Transverse colon (tissue), 3 donors: ENCODE results near the gene ITPR2.

Experiments used
- CTCF ChIP-seq, 5 experiments: fragments of 200-600 bp in 3 of 5; fragments of 450-650 bp in 2 of 5; sonication (generic) in 3 of 5; IDR thresholded peaks; 1 replicate in 2 of 5; 2 replicates in 3 of 5; pipeline ENCODE4 v1.5.1; 2016 to 2017; ENCODE audit warnings: antibody characterized with exemption in 5 of 5, inconsistent platforms in 3 of 5, mild to moderate bottlenecking in 2 of 5, moderate library complexity in 1 of 5
- EP300 ChIP-seq: sonication (generic); formaldehyde crosslinking; IDR thresholded peaks from one replicate; pipeline ENCODE4 v1.6.1; 2017; ENCODE audit warnings: antibody characterized with exemption, low read depth

- no peak for TF ChIP-seq EP300
- no peak for TF ChIP-seq CTCF (IDR thresholded peaks at IDR 0.05)
Measured at GRCh38 chr12:26705851-26706250, 127.1 kb downstream of the ITPR2 start.
